GM12878 (cell line): ENCODE results near the gene KDM8. TPM values are rescaled to one million over a fixed set of nuclear protein-coding genes. Genes with fewer than 3 reads are reported as not detected.

Experiments used
- ATAC-seq: fragments of 200-7000 bp; cut with Tn5 transposase; 3 replicates; pipeline ENCODE4 v1.9.1; 2020; ENCODE audit warnings: mild to moderate bottlenecking, moderate library complexity
- BruUV-seq: library from RNA; stranded (reverse); fragments of 400-500 nt; replicated peaks from 2 replicates; lab custom pipeline; 2021; lab: Mats Ljungman, UMichigan
- CTCF ChIA-PET: fragments of 300-600 bp; sonication (Branson Sonifier 250); formaldehyde crosslinking; extraction: SDS; loops from one replicate; lab custom pipeline; 2021; ENCODE audit warnings: inconsistent platforms; lab: Yijun Ruan, JAX
- POLR2A ChIA-PET: fragments of 350-600 bp; formaldehyde crosslinking; extraction: SDS; loops from one replicate; lab custom pipeline; 2021; ENCODE audit warnings: inconsistent platforms; lab: Charles Lee
- RAD21 ChIA-PET: fragments of 300-600 bp; sonication (Branson Sonifier 250); formaldehyde crosslinking; loops from one replicate; lab custom pipeline; 2023; ENCODE audit warnings: antibody characterized with exemption; ENCODE audit not compliant: unreplicated experiment; lab: Charles Lee
- SMC1A ChIA-PET: fragments of 300-600 bp; sonication (Branson Sonifier 250); formaldehyde crosslinking; loops from one replicate; lab custom pipeline; 2023; ENCODE audit not compliant: unreplicated experiment, uncharacterized antibody; lab: Charles Lee
- DNase-seq: peaks from one replicate; pipeline ENCODE4 v3.0.0-alpha.2; 2011; ENCODE audit warnings: low read depth, low spot score
- FAIRE-seq: peaks from 3 replicates; lab custom pipeline; 2011; peaks lifted over from hg19 to GRCh38; lab: Jason Lieb, UNC
- H2AFZ ChIP-seq: 2 replicates; pipeline ENCODE4 v1.6.0; 2011; ENCODE audit warnings: low read depth, low read length, control low read depth; ENCODE audit not compliant: control insufficient read depth
- H3K27ac ChIP-seq: 2 replicates; pipeline ENCODE4 v1.5.1; 2011; ENCODE audit warnings: control low read depth; ENCODE audit not compliant: control insufficient read depth, insufficient read depth
- H3K27me3 ChIP-seq, 2 experiments: replicated peaks in 1 of 2; 2 replicates each; pipeline versions ENCODE4 v1.6.0 to v1.6.1; 2011; ENCODE audit warnings: low read length in 1 of 2; ENCODE audit not compliant: control insufficient read depth in 2 of 2, insufficient read depth in 2 of 2
- H3K36me3 ChIP-seq, 2 experiments: 2 replicates each; pipeline ENCODE4 v1.5.1; 2011; ENCODE audit warnings: low read length in 1 of 2; ENCODE audit not compliant: control insufficient read depth in 2 of 2, insufficient read depth in 2 of 2
- H3K4me1 ChIP-seq: 2 replicates; pipeline ENCODE4 v1.6.1; 2011; ENCODE audit warnings: mild to moderate bottlenecking, low read length, moderate library complexity, mixed read lengths; ENCODE audit not compliant: control insufficient read depth, insufficient read depth
- H3K4me2 ChIP-seq: 2 replicates; pipeline ENCODE4 v1.6.0; 2011; ENCODE audit warnings: control low read depth; ENCODE audit not compliant: control insufficient read depth, insufficient read depth
- H3K4me3 ChIP-seq: fragments of 200-600 bp; sonication (generic); 2 replicates; pipeline ENCODE4 v1.5.1; 2016
- H3K79me2 ChIP-seq: 2 replicates; pipeline ENCODE4 v1.6.0; 2011; ENCODE audit warnings: low read length; ENCODE audit not compliant: control insufficient read depth, insufficient read depth
- H3K9ac ChIP-seq: 2 replicates; pipeline ENCODE4 v1.8.0; 2011; ENCODE audit warnings: low read length, control low read depth, mixed read lengths; ENCODE audit not compliant: control insufficient read depth, insufficient read depth
- H3K9me3 ChIP-seq: replicated peaks from 3 replicates; pipeline ENCODE4 v1.5.1; 2011; ENCODE audit warnings: mild to moderate bottlenecking, low read length; ENCODE audit not compliant: control insufficient read depth, insufficient read depth
- H4K20me1 ChIP-seq: 2 replicates; pipeline ENCODE4 v1.6.0; 2011; ENCODE audit not compliant: control insufficient read depth, insufficient read depth
- BCLAF1 ChIP-seq: fragments of 450-650 bp; IDR thresholded peaks from 2 replicates; pipeline ENCODE4 v1.6.1; 2017; ENCODE audit warnings: antibody characterized with exemption, mild to moderate bottlenecking, moderate library complexity
- CREM ChIP-seq: IDR thresholded peaks from 2 replicates; pipeline ENCODE4 v1.6.1; 2014; ENCODE audit warnings: antibody characterized with exemption, low read depth
- SIX5 ChIP-seq: IDR thresholded peaks from 2 replicates; pipeline ENCODE4 v1.6.1; 2011; ENCODE audit warnings: mild to moderate bottlenecking, low read depth, low read length, moderate library complexity; ENCODE audit not compliant: severe bottlenecking
- WGBS: methylation state at CpG from one replicate; pipeline ENCODE4 v1.1.6; 2016; ENCODE audit warnings: low lambda C conversion rate; ENCODE audit not compliant: insufficient replicate concordance, insufficient coverage; ENCODE audit errors: missing lambda C conversion rate; 5-methylcytosine and 5-hydroxymethylcytosine counted together
- in situ Hi-C: fragments of 300-500 bp; cut with MboI; formaldehyde crosslinking; loops from 9 replicates; pipeline ENCODE4 v1.14.3; 2018; ENCODE audit warnings: mixed read lengths
- intact Hi-C: fragments of 100-400 bp; cut with micrococcal nuclease; formaldehyde crosslinking; loops from one replicate; pipeline ENCODE4 v1.14.2; 2022; ENCODE audit not compliant: unreplicated experiment
- polyA plus RNA-seq, 11 experiments: library from polyadenylated mRNA; depleted of rRNA in 4 of 11; unstranded in 6 of 11; stranded (reverse) in 5 of 11; fragments of >200 nt; fragmentation: Nextera tagmentation in 4 of 11; fragmentation: Illumina TruSeq in 1 of 11; extraction: Ambion mirVana in 4 of 11; extraction: Trizol in 1 of 11; gene quantifications; 1 replicate in 1 of 11; 2 replicates in 10 of 11; pipeline versions ENCODE4 v1.2.1 to v1.2.3, GENCODE V29; 2011 to 2016; ENCODE audit warnings: inconsistent platforms in 2 of 11, missing spikeins in 2 of 11, low read depth in 1 of 11
- total RNA-seq, 4 experiments: library from RNA; depleted of rRNA in 3 of 4; stranded (reverse); fragments of >200 nt in 3 of 4; fragmentation: Illumina TruSeq in 1 of 4; extraction: Trizol in 1 of 4; gene quantifications; 2 replicates each; pipeline versions ENCODE4 v1.2.1 to v1.2.3, GENCODE V29; 2013 to 2021
- TF ChIP-seq, protein P1 (sequence below): fragments of 150-350 bp; IDR thresholded peaks from 2 replicates; pipeline ENCODE4 v1.6.1; 2016; ENCODE audit warnings: low read depth, low read length

KDM8 gene
- total and polyA plus RNA-seq, 10 of the 15 experiments (the other 5 are each of a cell fraction or from before 2014, with no cell fraction given): 0.79 to 8.9 (median 5.8) TPM

DNA sequence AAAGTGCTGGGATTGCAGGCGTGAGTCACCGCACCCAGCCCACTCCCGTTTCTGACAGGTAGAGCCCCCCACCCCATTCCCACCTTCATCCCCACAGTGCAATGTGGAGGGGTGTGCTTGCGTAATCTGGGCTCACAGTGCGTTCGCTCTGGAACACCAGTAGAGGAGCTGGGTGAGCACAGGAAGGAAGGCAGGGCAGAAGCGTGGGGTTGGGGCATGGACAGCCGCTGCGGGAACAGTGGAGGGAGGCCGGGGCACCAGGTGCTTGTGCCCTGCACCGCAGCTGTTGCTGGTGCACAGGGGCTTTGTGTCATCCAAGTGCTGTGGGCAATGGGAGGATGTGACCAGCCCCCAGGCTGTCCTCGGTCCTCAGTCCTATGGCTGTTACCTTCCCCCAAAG lies 24.7 kb downstream of the KDM8 start:
- no peak for DNase-seq
- no peaks in the 10 kb centered on the region for H4K20me1 ChIP-seq
- H3K27ac ChIP-seq: no peak overlapping the region
- no peak for FAIRE-seq
- TF ChIP-seq, protein P1, sequence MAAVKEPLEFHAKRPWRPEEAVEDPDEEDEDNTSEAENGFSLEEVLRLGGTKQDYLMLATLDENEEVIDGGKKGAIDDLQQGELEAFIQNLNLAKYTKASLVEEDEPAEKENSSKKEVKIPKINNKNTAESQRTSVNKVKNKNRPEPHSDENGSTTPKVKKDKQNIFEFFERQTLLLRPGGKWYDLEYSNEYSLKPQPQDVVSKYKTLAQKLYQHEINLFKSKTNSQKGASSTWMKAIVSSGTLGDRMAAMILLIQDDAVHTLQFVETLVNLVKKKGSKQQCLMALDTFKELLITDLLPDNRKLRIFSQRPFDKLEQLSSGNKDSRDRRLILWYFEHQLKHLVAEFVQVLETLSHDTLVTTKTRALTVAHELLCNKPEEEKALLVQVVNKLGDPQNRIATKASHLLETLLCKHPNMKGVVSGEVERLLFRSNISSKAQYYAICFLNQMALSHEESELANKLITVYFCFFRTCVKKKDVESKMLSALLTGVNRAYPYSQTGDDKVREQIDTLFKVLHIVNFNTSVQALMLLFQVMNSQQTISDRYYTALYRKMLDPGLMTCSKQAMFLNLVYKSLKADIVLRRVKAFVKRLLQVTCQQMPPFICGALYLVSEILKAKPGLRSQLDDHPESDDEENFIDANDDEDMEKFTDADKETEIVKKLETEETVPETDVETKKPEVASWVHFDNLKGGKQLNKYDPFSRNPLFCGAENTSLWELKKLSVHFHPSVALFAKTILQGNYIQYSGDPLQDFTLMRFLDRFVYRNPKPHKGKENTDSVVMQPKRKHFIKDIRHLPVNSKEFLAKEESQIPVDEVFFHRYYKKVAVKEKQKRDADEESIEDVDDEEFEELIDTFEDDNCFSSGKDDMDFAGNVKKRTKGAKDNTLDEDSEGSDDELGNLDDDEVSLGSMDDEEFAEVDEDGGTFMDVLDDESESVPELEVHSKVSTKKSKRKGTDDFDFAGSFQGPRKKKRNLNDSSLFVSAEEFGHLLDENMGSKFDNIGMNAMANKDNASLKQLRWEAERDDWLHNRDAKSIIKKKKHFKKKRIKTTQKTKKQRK: no peak
- no peak for TF ChIP-seq SIX5
- no peak for TF ChIP-seq BCLAF1
- no peak for TF ChIP-seq CREM
- RAD21 ChIA-PET: interaction anchor here (1.4 kb wide), 1 partner anchor 140 kb away, joined by 5 read pairs; no protein-coding TSS in a partner anchor
- no peak overlapping the region for H2AFZ ChIP-seq
- no peaks in the 10 kb centered on the region for H3K27me3 ChIP-seq
- H3K4me2 ChIP-seq: no peak overlapping the region
- no peak overlapping the region for H3K4me3 ChIP-seq
- WGBS: 90% methylated on average over 12 of the region's 12 CpGs
- intact Hi-C loops (no loop called here), in situ Hi-C loops (no loop called here)
- peaks cover 19% of the 10 kb centered on the region for H3K4me1 ChIP-seq
- no TSS peak for BruUV-seq
- no peak overlapping the region for H3K9ac ChIP-seq
- peaks cover 0 to 3% of the 10 kb centered on the region in 2 experiments; a peak in 3 of 4 replicates for H3K36me3 ChIP-seq
- CTCF ChIA-PET: interaction anchor here (0.7 to 0.8 kb wide), 2 partner anchors 110 to 140 kb away, joined by 3 to 4 read pairs; no protein-coding TSS in a partner anchor
- ATAC-seq: no peak
- POLR2A ChIA-PET: no interaction called here
- H3K9me3 ChIP-seq: no peaks in the 10 kb centered on the region
- H3K79me2 ChIP-seq: no peaks in the 10 kb centered on the region
- SMC1A ChIA-PET: no interaction called here
